Stimulated activated CD4-positive, alpha-beta T cell treated with anti-CD3 and anti-CD28 coated beads, TNF-alpha, amount 100 ng/mL, for 24 hours (primary cell): ENCODE data around the gene NUDT8.
A peak's percentile ranks its signal among the peaks of the same experiment; 100 is the strongest.
"Not testable (repeated sequence)": the region's sequence is repeated elsewhere in the genome, so short reads cannot be mapped to it uniquely, and the experiment has no call there.

Source experiments
- DNase-seq, 3 experiments: peaks; one replicate each; pipeline ENCODE4 v3.0.0-alpha.2; 2020; ENCODE audit warnings: low read depth in 3 of 3

Gene NUDT8

DNA sequence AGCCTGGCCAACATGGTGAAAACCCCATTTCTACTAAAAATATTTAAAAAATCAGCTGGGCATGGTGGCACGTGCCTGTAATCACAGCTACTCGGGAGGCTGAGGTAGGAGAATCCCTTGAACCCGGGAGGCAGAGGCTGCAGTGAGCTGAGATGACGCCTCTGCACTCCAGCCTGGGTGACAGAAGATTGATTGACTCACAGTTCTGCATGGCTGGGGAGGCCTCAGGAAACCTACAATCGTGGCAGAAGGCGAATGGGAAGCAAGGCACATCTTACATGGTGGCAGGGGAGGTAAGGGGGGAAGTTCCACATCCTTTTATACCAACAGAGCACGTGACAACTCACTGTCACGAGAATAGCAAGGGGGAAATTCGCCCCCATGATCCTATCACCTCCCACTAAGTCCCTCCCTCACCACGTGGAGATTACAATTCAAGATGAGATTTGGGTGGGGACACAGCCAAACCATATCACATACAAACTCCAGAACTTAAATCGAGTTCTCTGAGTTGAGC lies 40.8 kb downstream of the NUDT8 start:
- DNase-seq, result not testable (repeated sequence)

DNA sequence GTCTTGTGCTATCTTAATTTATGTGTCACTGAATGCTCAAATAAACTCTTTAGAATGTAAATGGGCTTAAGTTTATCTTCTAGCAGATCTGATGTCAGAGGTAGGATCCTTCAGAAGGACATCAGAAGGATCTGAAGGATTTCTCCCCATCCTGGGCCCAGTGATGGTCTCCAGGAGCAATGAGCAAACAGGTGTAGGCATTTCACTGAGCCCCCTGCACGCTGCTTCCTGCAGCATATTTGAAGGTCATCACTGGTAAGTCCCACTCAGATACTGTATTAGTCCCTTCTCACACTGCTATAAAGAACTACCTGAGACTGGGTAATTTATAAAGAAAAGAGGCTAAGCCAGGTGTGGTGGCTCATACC lies 41.6 kb downstream of the NUDT8 start:
- no peak for DNase-seq

DNA sequence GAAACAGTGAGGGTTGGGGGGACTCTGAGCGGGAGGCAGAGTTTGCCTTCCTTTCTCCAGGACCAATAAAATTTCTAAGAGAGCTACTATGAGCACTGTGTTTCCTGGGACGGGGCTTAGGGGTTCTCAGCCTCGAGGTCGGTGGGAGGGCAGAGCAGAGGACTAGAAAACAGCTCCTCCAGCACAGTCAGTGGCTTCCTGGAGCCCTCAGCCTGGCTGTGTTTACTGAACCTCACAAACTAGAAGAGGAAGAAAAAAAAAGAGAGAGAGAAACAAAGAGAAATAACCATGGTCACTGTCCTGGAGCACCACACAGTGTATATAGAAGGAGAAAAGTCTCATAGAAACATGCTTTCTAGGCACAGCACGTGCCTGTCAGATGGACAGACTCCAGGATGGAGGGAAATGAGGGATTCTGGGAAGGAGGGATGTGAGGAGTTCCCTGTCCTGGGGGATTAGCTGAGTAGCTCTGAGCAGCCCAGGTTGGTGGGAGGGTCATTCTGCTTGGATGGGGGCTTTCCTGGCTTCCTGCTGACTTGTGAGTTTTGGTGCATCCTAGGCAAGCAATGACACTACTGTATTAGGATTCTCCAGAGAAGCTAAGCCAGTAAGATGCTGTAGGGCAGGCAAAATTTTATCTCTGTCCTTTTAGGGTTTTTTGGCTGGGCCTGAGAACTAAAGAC lies 43.0 kb downstream of the NUDT8 start:
- DNase-seq, result no peak

GRCh38 chr11:67585911-67586310 lies 43.8 kb downstream of the NUDT8 start:
- no peak for DNase-seq

DNA sequence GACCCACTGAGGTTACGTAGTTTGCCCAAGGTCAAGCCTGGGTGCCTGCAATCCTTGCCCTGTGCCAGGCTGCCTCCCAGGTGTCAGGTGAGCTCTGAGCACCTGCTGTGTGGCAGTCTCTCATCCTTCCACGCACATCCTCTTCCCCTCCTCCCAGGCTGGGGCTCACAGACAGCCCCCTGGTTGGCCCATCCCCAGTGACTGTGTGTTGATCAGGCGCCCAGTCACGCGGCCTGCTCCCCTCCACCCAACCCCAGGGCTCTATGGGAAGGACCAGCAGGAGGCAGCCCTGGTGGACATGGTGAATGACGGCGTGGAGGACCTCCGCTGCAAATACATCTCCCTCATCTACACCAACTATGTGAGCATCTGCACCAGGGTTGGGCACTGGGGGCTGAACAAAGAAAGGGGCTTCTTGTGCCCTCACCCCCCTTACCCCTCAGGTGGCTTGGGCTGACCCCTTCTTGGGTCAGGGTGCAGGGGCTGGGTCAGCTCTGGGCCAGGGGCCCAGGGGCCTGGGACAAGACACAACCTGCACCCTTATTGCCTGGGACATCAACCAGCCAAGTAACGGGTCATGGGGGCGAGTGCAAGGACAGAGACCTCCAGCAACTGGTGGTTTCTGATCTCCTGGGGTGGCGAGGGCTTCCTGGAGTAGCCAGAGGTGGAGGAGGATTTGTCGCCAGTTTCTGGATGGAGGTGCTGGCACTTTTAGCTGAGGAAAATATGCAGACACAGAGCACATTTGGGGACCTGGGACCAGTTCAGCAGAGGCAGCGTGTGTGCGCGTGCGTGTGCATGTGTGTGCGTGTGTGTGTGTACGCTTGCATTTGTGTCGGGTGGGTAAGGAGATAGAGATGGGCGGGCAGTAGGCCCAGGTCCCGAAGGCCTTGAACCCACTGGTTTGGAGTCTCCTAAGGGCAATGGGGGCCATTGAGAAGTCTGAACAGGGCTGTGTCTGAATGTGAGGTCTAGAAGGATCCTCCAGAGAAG lies 44.6 kb downstream of the NUDT8 start:
- no peak for DNase-seq

DNA sequence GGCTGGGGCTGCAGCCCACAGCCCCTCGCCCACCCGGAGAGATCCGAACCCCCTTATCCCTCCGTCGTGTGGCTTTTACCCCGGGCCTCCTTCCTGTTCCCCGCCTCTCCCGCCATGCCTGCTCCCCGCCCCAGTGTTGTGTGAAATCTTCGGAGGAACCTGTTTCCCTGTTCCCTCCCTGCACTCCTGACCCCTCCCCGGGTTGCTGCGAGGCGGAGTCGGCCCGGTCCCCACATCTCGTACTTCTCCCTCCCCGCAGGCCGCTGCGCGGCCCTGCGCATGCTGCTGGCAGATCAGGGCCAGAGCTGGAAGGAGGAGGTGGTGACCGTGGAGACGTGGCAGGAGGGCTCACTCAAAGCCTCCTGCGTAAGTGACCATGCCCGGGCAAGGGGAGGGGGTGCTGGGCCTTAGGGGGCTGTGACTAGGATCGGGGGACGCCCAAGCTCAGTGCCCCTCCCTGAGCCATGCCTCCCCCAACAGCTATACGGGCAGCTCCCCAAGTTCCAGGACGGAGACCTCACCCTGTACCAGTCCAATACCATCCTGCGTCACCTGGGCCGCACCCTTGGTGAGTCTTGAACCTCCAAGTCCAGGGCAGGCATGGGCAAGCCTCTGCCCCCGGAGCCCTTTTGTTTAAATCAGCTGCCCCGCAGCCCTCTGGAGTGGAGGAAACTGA lies 45.4 kb downstream of the NUDT8 start:
- DNase-seq, result peak in 1 of 3 experiments; percentile 38

DNA sequence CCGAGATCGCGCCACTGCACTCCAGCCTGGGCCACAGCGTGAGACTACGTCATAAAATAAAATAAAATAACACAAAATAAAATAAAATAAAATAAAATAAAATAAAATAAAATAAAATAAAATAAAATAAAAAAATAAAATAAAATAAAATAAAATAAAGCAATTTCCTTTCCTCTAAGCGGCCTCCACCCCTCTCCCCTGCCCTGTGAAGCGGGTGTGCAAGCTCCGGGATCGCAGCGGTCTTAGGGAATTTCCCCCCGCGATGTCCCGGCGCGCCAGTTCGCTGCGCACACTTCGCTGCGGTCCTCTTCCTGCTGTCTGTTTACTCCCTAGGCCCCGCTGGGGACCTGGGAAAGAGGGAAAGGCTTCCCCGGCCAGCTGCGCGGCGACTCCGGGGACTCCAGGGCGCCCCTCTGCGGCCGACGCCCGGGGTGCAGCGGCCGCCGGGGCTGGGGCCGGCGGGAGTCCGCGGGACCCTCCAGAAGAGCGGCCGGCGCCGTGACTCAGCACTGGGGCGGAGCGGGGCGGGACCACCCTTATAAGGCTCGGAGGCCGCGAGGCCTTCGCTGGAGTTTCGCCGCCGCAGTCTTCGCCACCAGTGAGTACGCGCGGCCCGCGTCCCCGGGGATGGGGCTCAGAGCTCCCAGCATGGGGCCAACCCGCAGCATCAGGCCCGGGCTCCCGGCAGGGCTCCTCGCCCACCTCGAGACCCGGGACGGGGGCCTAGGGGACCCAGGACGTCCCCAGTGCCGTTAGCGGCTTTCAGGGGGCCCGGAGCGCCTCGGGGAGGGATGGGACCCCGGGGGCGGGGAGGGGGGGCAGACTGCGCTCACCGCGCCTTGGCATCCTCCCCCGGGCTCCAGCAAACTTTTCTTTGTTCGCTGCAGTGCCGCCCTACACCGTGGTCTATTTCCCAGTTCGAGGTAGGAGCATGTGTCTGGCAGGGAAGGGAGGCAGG lies 46.2 kb downstream of the NUDT8 start, which contains the start of gene GSTP1:
GSTP1 (plus strand) TSS at position 566 of the 958 bp plus-strand sequence; CDS start at position 598, 32 bp downstream.
- DNase-seq, result peak; percentile 66 to 85 (median 67)

DNA sequence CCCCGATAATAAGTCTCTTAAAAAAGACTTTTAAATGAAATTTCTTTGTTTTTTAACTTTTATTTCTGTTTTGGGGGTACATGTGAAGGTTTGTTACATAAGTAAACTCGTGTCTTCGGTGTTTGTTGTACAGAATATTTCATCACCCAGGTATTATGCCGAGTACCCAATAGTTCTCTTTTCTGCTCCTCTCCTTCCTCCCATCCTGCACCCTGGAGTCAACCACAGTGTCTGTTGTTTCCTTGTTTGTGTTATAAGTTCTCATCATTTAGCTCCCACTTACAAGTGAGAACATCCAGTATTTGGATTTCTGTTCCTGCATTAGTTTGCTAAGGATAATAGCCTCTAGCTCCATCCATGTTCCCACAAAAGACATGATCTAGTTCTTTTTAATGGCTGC lies 47.7 kb downstream of the NUDT8 start:
- no peak for DNase-seq

GRCh38 chr11:67581469-67581868 lies 48.3 kb downstream of the NUDT8 start:
- no peak for DNase-seq

GRCh38 chr11:67577951-67578350 lies 51.8 kb downstream of the NUDT8 start:
- no peak for DNase-seq
